IMR-90 (cell line): ENCODE measurements around the gene ADAMTS6. TPM values are rescaled to one million over a fixed set of nuclear protein-coding genes. Genes with fewer than 3 reads are reported as not detected.

ENCODE experiments used
- ATAC-seq: fragments of 200-7000 bp; cut with Tn5 transposase; 2 replicates; pipeline ENCODE4 v1.9.1; 2020; ENCODE audit warnings: low read depth, mild to moderate bottlenecking, moderate library complexity
- BruUV-seq: library from RNA; stranded (reverse); fragments of 400-500 nt; replicated peaks from 2 replicates; lab custom pipeline; 2021; lab: Mats Ljungman, UMichigan
- CTCF ChIA-PET: fragments of 300-600 bp; formaldehyde crosslinking; extraction: SDS; loops from one replicate; lab custom pipeline; 2021; ENCODE audit warnings: antibody characterized with exemption; lab: Yijun Ruan, JAX
- POLR2A ChIA-PET: fragments of 300-600 bp; sonication (Branson Sonifier 250); formaldehyde crosslinking; loops from one replicate; lab custom pipeline; 2022; ENCODE audit warnings: antibody characterized with exemption; ENCODE audit not compliant: unreplicated experiment; lab: Charles Lee
- DNase-seq: peaks from one replicate; pipeline ENCODE4 v3.0.0; 2013
- H2AFZ ChIP-seq: replicated peaks from 2 replicates; pipeline ENCODE3; 2013; ENCODE audit warnings: low read length, mild to moderate bottlenecking; ENCODE audit not compliant: poor library complexity
- H2AK5ac ChIP-seq: 2 replicates; pipeline ENCODE4 v1.6.1; 2013; ENCODE audit warnings: low read depth, low read length, inconsistent platforms
- H2AK9ac ChIP-seq: replicated peaks from 2 replicates; pipeline ENCODE3; 2013; ENCODE audit warnings: mild to moderate bottlenecking, low read depth, low read length, moderate library complexity; ENCODE audit not compliant: poor library complexity
- H2BK120ac ChIP-seq: 2 replicates; pipeline ENCODE4 v1.6.1; 2013; ENCODE audit warnings: low read depth, low read length, inconsistent platforms
- H2BK15ac ChIP-seq: 3 replicates; pipeline ENCODE4 v1.6.1; 2013; ENCODE audit warnings: low read depth, low read length, inconsistent platforms
- H2BK20ac ChIP-seq: 2 replicates; pipeline ENCODE4 v1.6.1; 2013; ENCODE audit warnings: low read depth, mild to moderate bottlenecking, inconsistent platforms, low read length, moderate library complexity
- H2BK5ac ChIP-seq: 2 replicates; pipeline ENCODE4 v1.6.1; 2013; ENCODE audit warnings: mild to moderate bottlenecking, low read depth, low read length, inconsistent platforms; ENCODE audit not compliant: poor library complexity, severe bottlenecking
- H3K14ac ChIP-seq: replicated peaks from 2 replicates; pipeline ENCODE4 v1.6.1; 2013; ENCODE audit warnings: low read depth, low read length, inconsistent platforms
- H3K18ac ChIP-seq: 2 replicates; pipeline ENCODE4 v1.6.1; 2013; ENCODE audit warnings: low read depth, low read length, control low read depth
- H3K23ac ChIP-seq: 2 replicates; pipeline ENCODE4 v1.6.1; 2013; ENCODE audit warnings: low read depth, low read length, inconsistent platforms
- H3K27ac ChIP-seq: 2 replicates; pipeline ENCODE4 v1.5.1; 2013; ENCODE audit warnings: mild to moderate bottlenecking, control low read depth, low read length; ENCODE audit not compliant: insufficient read depth
- H3K27me3 ChIP-seq: 2 replicates; pipeline ENCODE4 v1.6.1; 2013; ENCODE audit warnings: low read length; ENCODE audit not compliant: control insufficient read depth, insufficient read depth
- H3K36me3 ChIP-seq: 2 replicates; pipeline ENCODE4 v1.6.1; 2013; ENCODE audit warnings: low read length, mixed read lengths; ENCODE audit not compliant: control insufficient read depth, insufficient read depth
- H3K4ac ChIP-seq: 2 replicates; pipeline ENCODE4 v1.6.1; 2013; ENCODE audit warnings: low read depth, low read length, inconsistent platforms
- H3K4me1 ChIP-seq: 2 replicates; pipeline ENCODE4 v1.6.1; 2013; ENCODE audit warnings: low read length, mixed read lengths; ENCODE audit not compliant: control insufficient read depth, insufficient read depth
- H3K4me2 ChIP-seq: 2 replicates; pipeline ENCODE4 v1.6.1; 2013; ENCODE audit warnings: low read depth, mild to moderate bottlenecking, control low read depth, low read length, moderate library complexity
- H3K4me3 ChIP-seq: 2 replicates; pipeline ENCODE4 v1.5.1; 2013; ENCODE audit warnings: low read depth, mild to moderate bottlenecking, control low read depth, low read length, moderate library complexity; ENCODE audit not compliant: insufficient read depth
- H3K56ac ChIP-seq: 2 replicates; pipeline ENCODE4 v1.6.1; 2013; ENCODE audit warnings: low read length, inconsistent platforms; ENCODE audit not compliant: insufficient read depth; ENCODE audit errors: extremely low read depth
- H3K79me1 ChIP-seq, 2 experiments: 2 replicates each; pipeline ENCODE4 v1.6.1; 2013; ENCODE audit warnings: low read length in 2 of 2, inconsistent platforms in 1 of 2, low read depth in 1 of 2
- H3K9ac ChIP-seq: 2 replicates; pipeline ENCODE4 v1.6.1; 2013; ENCODE audit warnings: low read depth, low read length, control low read depth
- H3K9me1 ChIP-seq: 2 replicates; pipeline ENCODE4 v1.6.1; 2013; ENCODE audit warnings: low read length, inconsistent platforms; ENCODE audit not compliant: insufficient read depth
- H3K9me3 ChIP-seq: 2 replicates; pipeline ENCODE4 v1.6.1; 2013; ENCODE audit warnings: low read length; ENCODE audit not compliant: control insufficient read depth, insufficient read depth
- H4K20me1 ChIP-seq: 2 replicates; pipeline ENCODE4 v1.6.1; 2013; ENCODE audit warnings: low read length, inconsistent platforms; ENCODE audit not compliant: insufficient read depth
- H4K5ac ChIP-seq: 2 replicates; pipeline ENCODE4 v1.6.1; 2013; ENCODE audit warnings: mild to moderate bottlenecking, low read depth, low read length, control low read depth
- H4K8ac ChIP-seq, 2 experiments: 2 replicates each; pipeline ENCODE4 v1.6.1; 2013; ENCODE audit warnings: low read depth in 2 of 2, low read length in 2 of 2, control low read depth in 1 of 2, inconsistent platforms in 1 of 2
- H4K91ac ChIP-seq: 2 replicates; pipeline ENCODE4 v1.6.1; 2013; ENCODE audit warnings: low read depth, low read length, inconsistent platforms; ENCODE audit not compliant: insufficient read depth
- CEBPB ChIP-seq: IDR thresholded peaks from 2 replicates; pipeline ENCODE4 v1.6.1; 2012; ENCODE audit warnings: low read depth, low read length, improper control_type of control experiment
- CHD1 ChIP-seq: IDR thresholded peaks from 2 replicates; pipeline ENCODE4 v1.6.1; 2012; ENCODE audit warnings: low read depth, low read length, improper control_type of control experiment
- CTCF ChIP-seq: conservative IDR thresholded peaks from 2 replicates; pipeline ENCODE4 v1.5.1; 2012; ENCODE audit warnings: mild to moderate bottlenecking, low read depth, low read length, improper control_type of control experiment
- FOS ChIP-seq: fragments of 150-350 bp; IDR thresholded peaks from 2 replicates; pipeline ENCODE4 v1.6.1; 2016; ENCODE audit warnings: low read depth, low read length
- MAFK ChIP-seq: IDR thresholded peaks from 2 replicates; pipeline ENCODE4 v1.6.1; 2012; ENCODE audit warnings: low read depth, low read length, improper control_type of control experiment
- MAZ ChIP-seq: IDR thresholded peaks from 2 replicates; pipeline ENCODE4 v1.6.1; 2012; ENCODE audit warnings: low read depth, mild to moderate bottlenecking, low read length, improper control_type of control experiment, moderate library complexity, borderline replicate concordance
- MXI1 ChIP-seq: IDR thresholded peaks from 2 replicates; pipeline ENCODE4 v1.6.1; 2012; ENCODE audit warnings: low read depth, mild to moderate bottlenecking, low read length, moderate library complexity, borderline replicate concordance
- NFE2L2 ChIP-seq: fragments of 150-350 bp; IDR thresholded peaks from 2 replicates; pipeline ENCODE4 v1.6.1; 2016; ENCODE audit warnings: low read depth, mild to moderate bottlenecking, low read length
- RAD21 ChIP-seq: IDR thresholded peaks from 2 replicates; pipeline ENCODE4 v1.6.1; 2012; ENCODE audit warnings: low read length, improper control_type of control experiment
- RCOR1 ChIP-seq: IDR thresholded peaks from 2 replicates; pipeline ENCODE4 v1.6.1; 2012; ENCODE audit warnings: mild to moderate bottlenecking, low read length, improper control_type of control experiment; ENCODE audit not compliant: insufficient replicate concordance
- SMC3 ChIP-seq: fragments of 150-350 bp; IDR thresholded peaks from 2 replicates; pipeline ENCODE4 v1.6.1; 2016; ENCODE audit warnings: low read depth, mild to moderate bottlenecking, antibody characterized with exemption, low read length, moderate library complexity
- WGBS, 2 experiments: methylation state at CpG; one replicate each; pipeline versions ENCODE4 v1.1.5 to v1.1.7; 2013; ENCODE audit warnings: missing lambda C conversion rate in 2 of 2; ENCODE audit not compliant: insufficient read length in 1 of 2; ENCODE audit errors: extremely low coverage in 2 of 2; 5-methylcytosine and 5-hydroxymethylcytosine counted together
- dilution Hi-C: fragments of 300-500 bp; cut with HindIII; formaldehyde crosslinking; loops from one replicate; pipeline ENCODE4 v1.14.3; 2018; ENCODE audit warnings: low sequenced_read_pairs; ENCODE audit not compliant: unreplicated experiment
- in situ Hi-C: fragments of 300-500 bp; cut with MboI; formaldehyde crosslinking; loops from 3 replicates; pipeline ENCODE4 v1.14.3; 2019; ENCODE audit warnings: low sequenced_read_pairs, inconsistent platforms, mixed read lengths
- intact Hi-C: fragments of 100-400 bp; cut with micrococcal nuclease; formaldehyde crosslinking; loops from 2 replicates; pipeline ENCODE4 v1.10.0; 2022
- polyA plus RNA-seq, 3 experiments: library from polyadenylated mRNA; depleted of rRNA; stranded (reverse); fragments of >200 nt; gene quantifications; 2 replicates each; pipeline ENCODE4 v1.2.3, GENCODE V29; 2012; ENCODE audit warnings: low replicate concordance in 1 of 3
- total RNA-seq: library from RNA; depleted of rRNA; stranded (reverse); fragments of >200 nt; gene quantifications from 2 replicates; pipeline ENCODE4 v1.2.3, GENCODE V29; 2012
- TF ChIP-seq, protein P1 (sequence below): fragments of 150-350 bp; IDR thresholded peaks from 2 replicates; pipeline ENCODE4 v1.6.1; 2016; ENCODE audit warnings: low read depth, mild to moderate bottlenecking, low read length, moderate library complexity, borderline replicate concordance
- TF ChIP-seq, protein P2 (sequence below): fragments of 150-350 bp; IDR thresholded peaks from 2 replicates; pipeline ENCODE4 v1.6.1; 2017; ENCODE audit warnings: mild to moderate bottlenecking, antibody characterized with exemption, low read length, low read depth

Gene ADAMTS6
- total and polyA plus RNA-seq, 2 of the 4 experiments (the other 2 are of a cell fraction), result 23.9 to 173 TPM

DNA sequence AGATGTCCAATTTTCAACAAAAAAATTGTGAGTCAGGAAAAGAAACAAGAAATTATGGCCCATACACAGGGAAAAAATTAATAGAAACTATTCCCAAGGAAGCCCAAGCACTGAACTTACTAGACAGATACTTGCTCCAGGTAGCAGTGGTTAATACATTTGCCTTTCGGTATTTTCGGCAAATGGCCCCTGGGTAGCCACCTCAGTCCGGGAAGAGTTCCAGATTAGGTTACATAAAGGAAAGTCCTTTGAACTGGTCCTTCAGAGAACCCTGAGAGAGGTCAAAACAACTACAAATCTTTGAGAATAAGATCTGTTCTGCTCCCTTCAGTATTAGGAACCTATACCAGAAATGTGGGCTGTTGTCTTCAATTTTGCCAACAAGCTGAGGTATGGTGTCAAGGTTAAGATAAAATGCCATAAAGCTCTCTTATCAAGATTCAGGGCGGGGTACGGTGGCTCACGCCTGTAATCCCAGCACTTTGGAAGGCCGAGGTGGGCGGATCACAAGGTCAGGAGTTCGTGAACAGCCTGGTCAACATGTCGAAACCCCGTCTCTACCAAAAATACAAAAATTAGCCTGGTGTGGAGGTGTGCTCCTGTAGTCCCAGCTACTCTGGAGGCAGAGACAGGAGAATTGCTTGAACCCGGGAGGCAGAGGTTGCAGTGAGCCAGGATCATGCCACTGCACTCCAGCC is 369.6 kb downstream of the ADAMTS6 start:
- Histone ChIP-seq H3K14ac (no peak overlapping the region), H2BK120ac (no peak overlapping the region), H3K27ac (no peak overlapping the region), H2AK5ac (no peak overlapping the region), H4K20me1 (no peaks in the 10 kb centered on the region), H3K79me1 (no peaks in the 10 kb centered on the region), H4K91ac (no peak overlapping the region), H2BK5ac (no peak overlapping the region), H3K27me3 (no peaks in the 10 kb centered on the region), H3K4me2 (no peak overlapping the region), H3K9ac (no peak overlapping the region), H2BK20ac (no peak overlapping the region), H2AFZ (no peak overlapping the region), H3K36me3 (no peaks in the 10 kb centered on the region), H2AK9ac (no peak overlapping the region), H3K4ac (no peak overlapping the region), H3K18ac (no peak overlapping the region), H3K56ac (no peak overlapping the region), H3K4me3 (no peak overlapping the region), H4K8ac (no peak overlapping the region), H3K4me1 (no peaks in the 10 kb centered on the region), H3K9me3 (no peaks in the 10 kb centered on the region), H3K23ac (no peak overlapping the region), H2BK15ac (0 out of 3 replicates have a peak overlapping the region, but pooled peaks have one; percentile 51), H3K9me1 (no peaks in the 10 kb centered on the region), H4K5ac (no peak overlapping the region)
- BruUV-seq, result no TSS peak
- ChIA-PET CTCF (interaction anchor here (1.1 kb wide), 1 partner anchor 11 kb away, joined by 3 read pairs; no protein-coding TSS in a partner anchor), POLR2A (no interaction called here)
- dilution Hi-C loops (no loop called here), intact Hi-C loops (no loop called here), in situ Hi-C loops (no loop called here)
- TF ChIP-seq RCOR1 (no peak), SMC3 (no peak), CTCF (no peak), RAD21 (no peak), CHD1 (no peak), MAFK (no peak), NFE2L2 (no peak), CEBPB (no peak), MXI1 (no peak), MAZ (no peak), FOS (no peak)
- TF ChIP-seq, protein P1, sequence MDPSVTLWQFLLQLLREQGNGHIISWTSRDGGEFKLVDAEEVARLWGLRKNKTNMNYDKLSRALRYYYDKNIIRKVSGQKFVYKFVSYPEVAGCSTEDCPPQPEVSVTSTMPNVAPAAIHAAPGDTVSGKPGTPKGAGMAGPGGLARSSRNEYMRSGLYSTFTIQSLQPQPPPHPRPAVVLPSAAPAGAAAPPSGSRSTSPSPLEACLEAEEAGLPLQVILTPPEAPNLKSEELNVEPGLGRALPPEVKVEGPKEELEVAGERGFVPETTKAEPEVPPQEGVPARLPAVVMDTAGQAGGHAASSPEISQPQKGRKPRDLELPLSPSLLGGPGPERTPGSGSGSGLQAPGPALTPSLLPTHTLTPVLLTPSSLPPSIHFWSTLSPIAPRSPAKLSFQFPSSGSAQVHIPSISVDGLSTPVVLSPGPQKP, result no peak
- TF ChIP-seq, protein P2, sequence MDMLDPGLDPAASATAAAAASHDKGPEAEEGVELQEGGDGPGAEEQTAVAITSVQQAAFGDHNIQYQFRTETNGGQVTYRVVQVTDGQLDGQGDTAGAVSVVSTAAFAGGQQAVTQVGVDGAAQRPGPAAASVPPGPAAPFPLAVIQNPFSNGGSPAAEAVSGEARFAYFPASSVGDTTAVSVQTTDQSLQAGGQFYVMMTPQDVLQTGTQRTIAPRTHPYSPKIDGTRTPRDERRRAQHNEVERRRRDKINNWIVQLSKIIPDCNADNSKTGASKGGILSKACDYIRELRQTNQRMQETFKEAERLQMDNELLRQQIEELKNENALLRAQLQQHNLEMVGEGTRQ, result no peak
- DNase-seq, result no peak
- no peak for ATAC-seq
- no CpG with 5 or more reads among the region's 12 CpGs for WGBS, 2 experiments
